PC-9 (cell line): ENCODE data around the gene CLEC11A. TPM values are rescaled to one million over a fixed set of nuclear protein-coding genes. Genes with fewer than 3 reads are reported as not detected.

ENCODE experiments used
- BruUV-seq: library from RNA; stranded (reverse); fragments of 400-500 nt; replicated peaks from 2 replicates; lab custom pipeline; 2021; lab: Mats Ljungman, UMichigan
- CTCF ChIA-PET: fragments of 300-600 bp; sonication (Branson Sonifier 250); formaldehyde crosslinking; loops from one replicate; lab custom pipeline; 2022; ENCODE audit warnings: antibody characterized with exemption; lab: Charles Lee
- POLR2A ChIA-PET: fragments of 300-600 bp; sonication (Branson Sonifier 250); formaldehyde crosslinking; loops from one replicate; lab custom pipeline; 2022; ENCODE audit warnings: antibody characterized with exemption; ENCODE audit not compliant: unreplicated experiment; lab: Charles Lee
- DNase-seq, 2 experiments: peaks; one replicate each; pipeline versions ENCODE4 v3.0.0 to v3.0.0-alpha.2; 2015 to 2022; ENCODE audit warnings: mixed read lengths in 1 of 2
- H2AFZ ChIP-seq: fragments of 200-600 bp; sonication (generic); 2 replicates; pipeline ENCODE4 v1.8.1; 2017; ENCODE audit warnings: antibody characterized with exemption
- H3F3A ChIP-seq: fragments of 200-600 bp; sonication (generic); 2 replicates; pipeline ENCODE4 v1.8.1; 2017; ENCODE audit warnings: antibody characterized with exemption, mild to moderate bottlenecking, low read depth; ENCODE audit not compliant: insufficient read depth
- H3K27ac ChIP-seq: fragments of 200-600 bp; sonication (generic); 2 replicates; pipeline ENCODE4 v1.6.1; 2016; ENCODE audit warnings: mixed run types
- H3K27me3 ChIP-seq: fragments of 200-600 bp; sonication (generic); 2 replicates; pipeline ENCODE4 v1.6.1; 2016; ENCODE audit warnings: low read depth, mixed run types; ENCODE audit not compliant: insufficient read depth
- H3K36me3 ChIP-seq: fragments of 200-600 bp; sonication (generic); 2 replicates; pipeline ENCODE4 v1.6.1; 2016; ENCODE audit warnings: low read depth, mixed run types
- H3K4me1 ChIP-seq: fragments of 200-600 bp; sonication (generic); replicated peaks from 2 replicates; pipeline ENCODE4 v1.6.1; 2016; ENCODE audit warnings: mixed run types; ENCODE audit not compliant: insufficient read depth
- H3K4me2 ChIP-seq: fragments of 200-600 bp; sonication (generic); 2 replicates; pipeline ENCODE4 v1.6.1; 2017; ENCODE audit warnings: mixed run types
- H3K4me3 ChIP-seq: fragments of 200-600 bp; sonication (generic); 2 replicates; pipeline ENCODE4 v1.6.1; 2016; ENCODE audit warnings: mixed run types
- H3K79me2 ChIP-seq: fragments of 200-600 bp; sonication (generic); 2 replicates; pipeline ENCODE4 v1.6.1; 2017; ENCODE audit warnings: low read depth, mixed run types
- H3K9me2 ChIP-seq: fragments of 200-600 bp; sonication (generic); 2 replicates; pipeline ENCODE4 v1.8.1; 2017; ENCODE audit warnings: mild to moderate bottlenecking; ENCODE audit not compliant: insufficient read depth
- H3K9me3 ChIP-seq: fragments of 200-600 bp; sonication (generic); 2 replicates; pipeline ENCODE4 v1.8.1; 2016; ENCODE audit warnings: low read depth; ENCODE audit not compliant: insufficient read depth
- H4K20me1 ChIP-seq: fragments of 200-600 bp; sonication (generic); 2 replicates; pipeline ENCODE4 v1.8.1; 2017; ENCODE audit not compliant: insufficient read depth
- CTCF ChIP-seq: fragments of 200-600 bp; sonication (generic); conservative IDR thresholded peaks from 2 replicates; pipeline ENCODE4 v1.6.1; 2017; ENCODE audit warnings: mixed run types, antibody characterized with exemption, mild to moderate bottlenecking, moderate library complexity
- EZH2 ChIP-seq: fragments of 200-600 bp; sonication (generic); IDR thresholded peaks from 2 replicates; pipeline ENCODE4 v1.8.0; 2017; ENCODE audit warnings: antibody characterized with exemption, low read depth
- intact Hi-C: fragments of 100-400 bp; cut with micrococcal nuclease; formaldehyde crosslinking; loops from one replicate; pipeline ENCODE4 v1.10.0; 2022; ENCODE audit not compliant: unreplicated experiment
- total RNA-seq: library from RNA; stranded (reverse); gene quantifications from 2 replicates; pipeline ENCODE4 v1.2.3, GENCODE V29; 2021

Gene CLEC11A
- total RNA-seq, 1 experiment from 2014 or later: not detected

GRCh38 chr19:50724522-50725217 lies 1.5 kb downstream of the CLEC11A start:
- Histone ChIP-seq H3K9me2 (no peaks in the 10 kb centered on the region), H2AFZ (no peak overlapping the region), H3K4me3 (no peak overlapping the region), H3K79me2 (no peaks in the 10 kb centered on the region), H3K27ac (no peak overlapping the region), H3K9me3 (no peaks in the 10 kb centered on the region; the same call in 1 of the 2 replicates), H3K4me1 (no peaks in the 10 kb centered on the region), H3K27me3 (peaks cover 57% of the 10 kb centered on the region), H3K4me2 (no peak overlapping the region), H3F3A (no peaks in the 10 kb centered on the region), H4K20me1 (no peaks in the 10 kb centered on the region; the same call in 1 of the 2 replicates), H3K36me3 (no peaks in the 10 kb centered on the region)
- ChIA-PET POLR2A (no interaction called here), CTCF (no interaction called here)
- no peak for TF ChIP-seq CTCF
- TF ChIP-seq EZH2: no peak
- no TSS peak for BruUV-seq
- DNase-seq: no peak
- intact Hi-C loops: no loop called here

GRCh38 chr19:50725218-50725910 lies 2.2 kb downstream of the CLEC11A start:
- H3K4me2 ChIP-seq: no peak overlapping the region
- no peak overlapping the region for H3K27ac ChIP-seq
- no peak overlapping the region for H3K4me3 ChIP-seq
- H3K9me2 ChIP-seq: no peaks in the 10 kb centered on the region
- H4K20me1 ChIP-seq: no peaks in the 10 kb centered on the region; the same call in 1 of the 2 replicates
- intact Hi-C loops: no loop called here
- POLR2A ChIA-PET: no interaction called here
- peaks cover 61% of the 10 kb centered on the region for H3K27me3 ChIP-seq
- TF ChIP-seq CTCF (no peak), EZH2 (no peak)
- BruUV-seq: no TSS peak
- CTCF ChIA-PET: no interaction called here
- no peaks in the 10 kb centered on the region for H3F3A ChIP-seq
- H3K79me2 ChIP-seq: no peaks in the 10 kb centered on the region
- DNase-seq: no peak
- H2AFZ ChIP-seq: no peak overlapping the region
- H3K9me3 ChIP-seq: no peaks in the 10 kb centered on the region; the same call in 1 of the 2 replicates
- H3K36me3 ChIP-seq: no peaks in the 10 kb centered on the region
- no peaks in the 10 kb centered on the region for H3K4me1 ChIP-seq

- intact Hi-C loops: no loop called here
- no peak for DNase-seq
- Histone ChIP-seq H3K9me3 (no peaks in the 10 kb centered on the region; the same call in 1 of the 2 replicates), H3K4me3 (no peak overlapping the region), H3K27ac (no peak overlapping the region), H3K9me2 (no peaks in the 10 kb centered on the region), H3K4me2 (no peak overlapping the region), H3K4me1 (no peaks in the 10 kb centered on the region), H3K27me3 (peaks cover 66% of the 10 kb centered on the region), H3F3A (no peaks in the 10 kb centered on the region), H2AFZ (no peak overlapping the region), H4K20me1 (no peaks in the 10 kb centered on the region), H3K79me2 (no peaks in the 10 kb centered on the region), H3K36me3 (no peaks in the 10 kb centered on the region)
- no TSS peak for BruUV-seq
- TF ChIP-seq CTCF: no peak
- TF ChIP-seq EZH2: no peak
- CTCF ChIA-PET: no interaction called here
- POLR2A ChIA-PET: no interaction called here
These were observed 2.7 kb downstream of the CLEC11A start for GRCh38 chr19:50725911-50726230.
